ENCODE results near the gene TTC28. TPM values are rescaled to one million over a fixed set of nuclear protein-coding genes. Genes with fewer than 3 reads are reported as not detected.

TTC28 gene
- total and polyA plus RNA-seq, 8 donors = 2.2 to 18.6 (median 11.5) TPM

DNA sequence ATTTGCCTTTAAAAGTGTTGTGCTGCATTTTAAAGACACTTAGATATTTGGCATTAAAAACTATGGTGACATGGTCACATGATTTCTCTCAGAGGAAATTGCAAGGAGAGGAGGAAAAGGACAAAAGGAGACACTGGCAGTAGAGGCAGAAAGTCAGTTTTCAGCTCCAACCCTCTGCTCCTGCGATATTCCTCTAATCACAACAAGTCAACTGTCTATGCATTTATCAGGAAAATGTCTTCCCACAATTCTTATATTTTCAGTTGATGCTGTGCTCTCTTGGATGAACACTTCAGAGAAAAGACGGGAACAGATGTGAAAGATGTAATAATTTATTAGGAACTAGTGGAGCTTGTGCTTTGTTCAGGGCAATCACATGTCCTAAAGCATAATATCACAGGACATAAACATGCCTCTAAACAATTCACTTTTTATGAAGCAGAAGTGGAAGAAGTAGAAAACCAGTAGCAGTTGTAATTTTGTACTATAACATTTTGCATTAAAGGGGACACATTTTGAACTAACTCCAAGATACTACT, 419.8 kb downstream of the TTC28 start:
- TF ChIP-seq, protein P1, sequence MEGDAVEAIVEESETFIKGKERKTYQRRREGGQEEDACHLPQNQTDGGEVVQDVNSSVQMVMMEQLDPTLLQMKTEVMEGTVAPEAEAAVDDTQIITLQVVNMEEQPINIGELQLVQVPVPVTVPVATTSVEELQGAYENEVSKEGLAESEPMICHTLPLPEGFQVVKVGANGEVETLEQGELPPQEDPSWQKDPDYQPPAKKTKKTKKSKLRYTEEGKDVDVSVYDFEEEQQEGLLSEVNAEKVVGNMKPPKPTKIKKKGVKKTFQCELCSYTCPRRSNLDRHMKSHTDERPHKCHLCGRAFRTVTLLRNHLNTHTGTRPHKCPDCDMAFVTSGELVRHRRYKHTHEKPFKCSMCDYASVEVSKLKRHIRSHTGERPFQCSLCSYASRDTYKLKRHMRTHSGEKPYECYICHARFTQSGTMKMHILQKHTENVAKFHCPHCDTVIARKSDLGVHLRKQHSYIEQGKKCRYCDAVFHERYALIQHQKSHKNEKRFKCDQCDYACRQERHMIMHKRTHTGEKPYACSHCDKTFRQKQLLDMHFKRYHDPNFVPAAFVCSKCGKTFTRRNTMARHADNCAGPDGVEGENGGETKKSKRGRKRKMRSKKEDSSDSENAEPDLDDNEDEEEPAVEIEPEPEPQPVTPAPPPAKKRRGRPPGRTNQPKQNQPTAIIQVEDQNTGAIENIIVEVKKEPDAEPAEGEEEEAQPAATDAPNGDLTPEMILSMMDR (IDR thresholded peaks at IDR 0.05) = no peak
- no peak for DNase-seq
- Histone ChIP-seq H3K27me3 (no peaks in the 10 kb centered on the region), H3K4me1 (peaks cover 0 to 3% (median 0%) of the 10 kb centered on the region in 3 donors), H3K4me3 (no peak overlapping the region), H3K27ac (no peak overlapping the region), H3K36me3 (no peaks in the 10 kb centered on the region), H3K9me3 (no peaks in the 10 kb centered on the region)
- ATAC-seq = no peak
- FAIRE-seq = no peak
- intact Hi-C loops (cut with DNase I) = no loop called here
- WGBS, 2 donors = 76 to 90% methylated on average over 2 of the region's 2 CpGs

DNA sequence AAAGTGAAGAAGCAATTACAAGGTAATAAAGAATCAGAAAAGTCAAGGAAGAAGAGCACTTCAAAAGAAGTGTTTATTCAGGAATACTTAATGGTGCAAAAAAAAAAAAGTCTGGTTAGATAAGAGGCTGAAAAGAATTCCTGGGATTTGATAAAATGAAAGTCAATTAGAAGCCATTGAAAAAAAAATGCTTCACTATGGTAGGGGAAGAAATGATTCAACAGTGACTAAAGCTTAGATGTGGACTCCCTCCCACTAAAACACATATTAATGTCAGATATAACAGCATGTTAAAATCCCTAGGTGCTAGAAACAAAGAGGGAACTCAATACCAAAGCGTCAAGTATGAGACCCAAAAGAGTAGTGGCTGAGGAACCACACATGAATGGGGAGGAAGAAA, 425.2 kb downstream of the TTC28 start:
- FAIRE-seq (no peak), ATAC-seq (no peak), DNase-seq (no peak)
- Histone ChIP-seq H3K36me3 (no peaks in the 10 kb centered on the region), H3K4me1 (peaks cover 0 to 12% (median 0%) of the 10 kb centered on the region in 3 donors), H3K27ac (no peak overlapping the region), H3K4me3 (no peak overlapping the region), H3K27me3 (no peaks in the 10 kb centered on the region), H3K9me3 (no peaks in the 10 kb centered on the region)
- intact Hi-C loops (cut with DNase I) = no loop called here
- TF ChIP-seq, protein P1 (IDR thresholded peaks at IDR 0.05) = no peak
- WGBS, 2 donors = 96 to 100% methylated on average over 1 of the region's 1 CpG

DNA sequence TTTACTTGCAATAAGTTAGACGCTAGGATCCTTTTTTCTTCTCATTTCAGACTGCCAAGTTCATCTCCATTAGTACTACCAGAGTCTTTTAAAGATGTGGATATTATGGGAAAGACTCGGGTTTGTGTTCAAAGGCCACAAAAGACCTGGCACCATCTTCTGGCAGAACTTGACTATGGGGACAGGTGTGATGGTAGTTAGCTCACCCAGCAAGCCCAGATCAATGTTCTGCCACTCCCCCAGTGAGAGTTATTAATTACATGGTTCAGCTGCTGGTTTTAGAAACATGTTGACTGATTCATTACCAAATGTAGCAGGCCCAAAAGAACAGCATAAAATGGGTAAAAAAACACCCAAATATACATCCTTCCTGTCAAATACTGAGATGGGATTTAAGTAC, 427.1 kb downstream of the TTC28 start:
- intact Hi-C loops (cut with DNase I) = no loop called here
- FAIRE-seq = no peak
- H3K4me3 ChIP-seq = no peak overlapping the region
- TF ChIP-seq, protein P1 (IDR thresholded peaks at IDR 0.05) = no peak
- ATAC-seq = peak; percentile 35 to 79 (median 58)
- no peaks in the 10 kb centered on the region for H3K36me3 ChIP-seq
- no peaks in the 10 kb centered on the region for H3K27me3 ChIP-seq
- no peaks in the 10 kb centered on the region for H3K9me3 ChIP-seq
- DNase-seq = peak in 1 of 6 donors; percentile 26
- WGBS, 2 donors = 47 to 55% methylated on average over 2 of the region's 2 CpGs
- H3K27ac ChIP-seq = no peak overlapping the region
- peaks cover 0 to 18% (median 5%) of the 10 kb centered on the region in 3 donors for H3K4me1 ChIP-seq

GRCh38 chr22:28250036-28250695, 429.5 kb downstream of the TTC28 start:
- Histone ChIP-seq H3K4me1 (peaks cover 0 to 18% (median 9%) of the 10 kb centered on the region in 3 donors), H3K27me3 (no peaks in the 10 kb centered on the region), H3K9me3 (no peaks in the 10 kb centered on the region), H3K27ac (no peak overlapping the region), H3K4me3 (no peak overlapping the region), H3K36me3 (no peaks in the 10 kb centered on the region)
- intact Hi-C loops (cut with DNase I) = no loop called here
- FAIRE-seq (no peak), ATAC-seq (no peak), DNase-seq (no peak)
- WGBS, 2 donors = 96 to 99% methylated on average over 2 of the region's 2 CpGs
- TF ChIP-seq, protein P1 (IDR thresholded peaks at IDR 0.05) = no peak

DNA sequence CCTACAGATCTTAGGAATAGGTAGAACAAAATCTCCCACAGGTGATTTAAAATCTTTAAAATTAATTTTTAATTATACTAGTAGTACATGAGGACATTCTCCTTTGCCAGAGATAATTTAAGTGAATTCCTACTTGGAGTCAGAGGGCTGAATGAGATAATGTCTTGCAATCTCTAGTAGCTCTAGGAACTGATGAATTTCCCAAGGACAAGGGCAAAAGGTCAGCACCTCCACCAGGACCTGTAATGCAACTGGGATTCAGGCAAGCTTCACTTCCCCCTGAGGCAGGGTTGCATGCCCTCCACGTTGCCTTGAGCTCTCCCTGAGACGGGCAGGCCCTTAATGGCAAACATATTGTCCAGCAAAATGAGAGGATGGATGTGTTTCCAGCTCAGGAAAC, 430.2 kb downstream of the TTC28 start:
- no peak for FAIRE-seq
- intact Hi-C loops (cut with DNase I) = no loop called here
- Histone ChIP-seq H3K27ac (no peak overlapping the region), H3K9me3 (no peaks in the 10 kb centered on the region), H3K27me3 (no peaks in the 10 kb centered on the region), H3K4me1 (peaks cover 0 to 18% (median 9%) of the 10 kb centered on the region in 3 donors), H3K36me3 (no peaks in the 10 kb centered on the region), H3K4me3 (no peak overlapping the region)
- TF ChIP-seq, protein P1 (IDR thresholded peaks at IDR 0.05) = no peak
- DNase-seq = no peak
- ATAC-seq = no peak
- 96 to 97% methylated on average over 2 of the region's 2 CpGs for WGBS, 2 donors
